ENCODE data around the gene SVOP.
A peak's percentile ranks its signal among the peaks of the same experiment; 100 is the strongest.

Gene SVOP

GRCh38 chr12:108930155-108930554 lies 90.7 kb downstream of the SVOP start:
- no peak for DNase-seq

GRCh38 chr12:108928695-108929094 lies 92.2 kb downstream of the SVOP start:
- DNase-seq, result no peak

GRCh38 chr12:108922918-108923317 lies 98.0 kb downstream of the SVOP start:
- no peak for DNase-seq

GRCh38 chr12:108921946-108922345 lies 98.9 kb downstream of the SVOP start:
- DNase-seq, result no peak

GRCh38 chr12:108918960-108919642 lies 101.8 kb downstream of the SVOP start:
- DNase-seq, result no peak

- DNase-seq, result no peak
Observed at GRCh38 chr12:108918206-108918605, 102.7 kb downstream of the SVOP start.

GRCh38 chr12:108916336-108916735 lies 104.5 kb downstream of the SVOP start:
- no peak for DNase-seq

- DNase-seq, result no peak
Observed at GRCh38 chr12:108915632-108916133, 105.2 kb downstream of the SVOP start.

- no peak for DNase-seq
Observed at GRCh38 chr12:108914121-108914531, 106.7 kb downstream of the SVOP start.

GRCh38 chr12:108912361-108912760 lies 108.5 kb downstream of the SVOP start:
- DNase-seq, result no peak

- no peak for DNase-seq
Observed at GRCh38 chr12:108911915-108912314, 109.0 kb downstream of the SVOP start.

- no peak for DNase-seq
Observed at GRCh38 chr12:108910336-108910735, 110.5 kb downstream of the SVOP start.

- no peak for DNase-seq
Observed at GRCh38 chr12:108907839-108908351, 113.0 kb downstream of the SVOP start.

GRCh38 chr12:108906971-108907370 lies 113.9 kb downstream of the SVOP start:
- DNase-seq, result no peak

GRCh38 chr12:108905725-108906124 lies 115.1 kb downstream of the SVOP start:
- DNase-seq, result no peak

GRCh38 chr12:108899145-108899544 lies 121.7 kb downstream of the SVOP start:
- DNase-seq, result no peak

GRCh38 chr12:108896817-108897216 lies 124.1 kb downstream of the SVOP start:
- no peak for DNase-seq

- DNase-seq, result no peak
Observed at GRCh38 chr12:108896336-108896735, 124.5 kb downstream of the SVOP start.

GRCh38 chr12:108895220-108895802 lies 125.6 kb downstream of the SVOP start:
- no peak for DNase-seq

- no peak for DNase-seq
Observed at GRCh38 chr12:108890208-108890607, 130.7 kb downstream of the SVOP start.

- no peak for DNase-seq
Observed at GRCh38 chr12:108888031-108888430, 132.8 kb downstream of the SVOP start.

GRCh38 chr12:108886873-108887629 lies 133.8 kb downstream of the SVOP start:
- DNase-seq, result no peak

GRCh38 chr12:108884116-108885012 lies 136.5 kb downstream of the SVOP start:
- DNase-seq, result peak; percentile 60

Measured in stimulated activated naive CD4-positive, alpha-beta T cell treated with Interleukin-2 at 50 U/mL for 16 hours (primary cell).